H1 (cell line): Measurements from ENCODE around the gene COL16A1. TPM values are rescaled to one million over a fixed set of nuclear protein-coding genes. Genes with fewer than 3 reads are reported as not detected.

Source experiments
- CHD1 ChIP-seq: IDR thresholded peaks from 2 replicates; pipeline ENCODE4 v1.6.1; 2012; ENCODE audit warnings: low read depth, low read length, improper control_type of control experiment
- HDAC2 ChIP-seq, 2 experiments: fragments of 300-600 bp in 1 of 2; sonication (generic) in 1 of 2; IDR thresholded peaks; 2 replicates each; pipeline ENCODE4 v1.6.1; 2011 to 2012; ENCODE audit warnings: low read depth in 2 of 2, low read length in 2 of 2, mild to moderate bottlenecking in 2 of 2, moderate library complexity in 2 of 2, borderline replicate concordance in 1 of 2, inconsistent platforms in 1 of 2
- NRF1 ChIP-seq: IDR thresholded peaks from 2 replicates; pipeline ENCODE4 v1.6.1; 2011; ENCODE audit warnings: mild to moderate bottlenecking, low read depth, low read length, improper control_type of control experiment
- RFX5 ChIP-seq: IDR thresholded peaks from 2 replicates; pipeline ENCODE4 v1.6.1; 2011; ENCODE audit warnings: low read depth, low read length, improper control_type of control experiment, borderline replicate concordance
- SP4 ChIP-seq: IDR thresholded peaks from 2 replicates; pipeline ENCODE4 v1.6.1; 2012; ENCODE audit warnings: low read length, inconsistent platforms
- SUZ12 ChIP-seq: fragments of 200-600 bp; sonication (generic); IDR thresholded peaks from 2 replicates; pipeline ENCODE4 v1.6.1; 2012; ENCODE audit warnings: mild to moderate bottlenecking, inconsistent platforms, low read length, moderate library complexity, mixed read lengths
- polyA plus RNA-seq, 7 experiments: library from polyadenylated mRNA; depleted of rRNA in 3 of 7; stranded (reverse) in 5 of 7; unstranded in 2 of 7; fragments of >200 nt in 5 of 7; fragments of 200-250 nt in 2 of 7; gene quantifications; 1 replicate in 5 of 7; 2 replicates in 1 of 7; 4 replicates in 1 of 7; pipeline versions ENCODE4 v1.2.1 to v1.2.3, GENCODE V29; 2011 to 2013; ENCODE audit warnings: missing spikeins in 2 of 7, mixed read lengths in 2 of 7
- total RNA-seq: library from RNA; stranded (reverse); fragmentation: NEBNext Ultra II Directional; extraction: Animal tissue kit (Norgen Biotek cat#: 25700); gene quantifications from 2 replicates; pipeline ENCODE4 v1.2.1, GENCODE V29; 2021
- TF ChIP-seq, protein P1 (sequence below): fragments of 300-600 bp; sonication (generic); IDR thresholded peaks from 2 replicates; pipeline ENCODE4 v1.7.1; 2012; ENCODE audit warnings: low read length, moderate library complexity, mild to moderate bottlenecking, inconsistent platforms; ENCODE audit not compliant: insufficient replicate concordance
- TF ChIP-seq, protein P2 (sequence below): IDR thresholded peaks from 2 replicates; pipeline ENCODE4 v1.6.1; 2011; ENCODE audit warnings: low read depth, mild to moderate bottlenecking, low read length; ENCODE audit not compliant: insufficient read depth

COL16A1 gene
- total and polyA plus RNA-seq, 2 of the 8 experiments (the other 6 are each of a cell fraction or from before 2014, with no cell fraction given): 2.0 to 10.5 TPM

DNA sequence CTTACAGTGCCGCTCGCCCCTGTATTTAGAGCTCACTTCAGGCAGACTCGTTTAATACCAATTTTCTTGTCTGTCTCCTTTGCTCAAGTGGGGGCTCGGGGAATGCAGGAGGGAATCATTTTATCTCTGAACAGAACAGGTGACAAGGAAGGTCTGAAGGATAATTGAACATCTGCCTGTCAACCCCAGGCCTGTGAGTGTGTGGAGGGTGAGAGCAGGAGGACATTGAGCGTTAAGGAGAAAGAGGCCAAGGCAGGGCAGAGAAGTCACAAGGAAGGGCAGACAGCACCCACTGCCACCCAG lies 49.4 kb downstream of the COL16A1 start (continued):
- TF ChIP-seq, protein P1, sequence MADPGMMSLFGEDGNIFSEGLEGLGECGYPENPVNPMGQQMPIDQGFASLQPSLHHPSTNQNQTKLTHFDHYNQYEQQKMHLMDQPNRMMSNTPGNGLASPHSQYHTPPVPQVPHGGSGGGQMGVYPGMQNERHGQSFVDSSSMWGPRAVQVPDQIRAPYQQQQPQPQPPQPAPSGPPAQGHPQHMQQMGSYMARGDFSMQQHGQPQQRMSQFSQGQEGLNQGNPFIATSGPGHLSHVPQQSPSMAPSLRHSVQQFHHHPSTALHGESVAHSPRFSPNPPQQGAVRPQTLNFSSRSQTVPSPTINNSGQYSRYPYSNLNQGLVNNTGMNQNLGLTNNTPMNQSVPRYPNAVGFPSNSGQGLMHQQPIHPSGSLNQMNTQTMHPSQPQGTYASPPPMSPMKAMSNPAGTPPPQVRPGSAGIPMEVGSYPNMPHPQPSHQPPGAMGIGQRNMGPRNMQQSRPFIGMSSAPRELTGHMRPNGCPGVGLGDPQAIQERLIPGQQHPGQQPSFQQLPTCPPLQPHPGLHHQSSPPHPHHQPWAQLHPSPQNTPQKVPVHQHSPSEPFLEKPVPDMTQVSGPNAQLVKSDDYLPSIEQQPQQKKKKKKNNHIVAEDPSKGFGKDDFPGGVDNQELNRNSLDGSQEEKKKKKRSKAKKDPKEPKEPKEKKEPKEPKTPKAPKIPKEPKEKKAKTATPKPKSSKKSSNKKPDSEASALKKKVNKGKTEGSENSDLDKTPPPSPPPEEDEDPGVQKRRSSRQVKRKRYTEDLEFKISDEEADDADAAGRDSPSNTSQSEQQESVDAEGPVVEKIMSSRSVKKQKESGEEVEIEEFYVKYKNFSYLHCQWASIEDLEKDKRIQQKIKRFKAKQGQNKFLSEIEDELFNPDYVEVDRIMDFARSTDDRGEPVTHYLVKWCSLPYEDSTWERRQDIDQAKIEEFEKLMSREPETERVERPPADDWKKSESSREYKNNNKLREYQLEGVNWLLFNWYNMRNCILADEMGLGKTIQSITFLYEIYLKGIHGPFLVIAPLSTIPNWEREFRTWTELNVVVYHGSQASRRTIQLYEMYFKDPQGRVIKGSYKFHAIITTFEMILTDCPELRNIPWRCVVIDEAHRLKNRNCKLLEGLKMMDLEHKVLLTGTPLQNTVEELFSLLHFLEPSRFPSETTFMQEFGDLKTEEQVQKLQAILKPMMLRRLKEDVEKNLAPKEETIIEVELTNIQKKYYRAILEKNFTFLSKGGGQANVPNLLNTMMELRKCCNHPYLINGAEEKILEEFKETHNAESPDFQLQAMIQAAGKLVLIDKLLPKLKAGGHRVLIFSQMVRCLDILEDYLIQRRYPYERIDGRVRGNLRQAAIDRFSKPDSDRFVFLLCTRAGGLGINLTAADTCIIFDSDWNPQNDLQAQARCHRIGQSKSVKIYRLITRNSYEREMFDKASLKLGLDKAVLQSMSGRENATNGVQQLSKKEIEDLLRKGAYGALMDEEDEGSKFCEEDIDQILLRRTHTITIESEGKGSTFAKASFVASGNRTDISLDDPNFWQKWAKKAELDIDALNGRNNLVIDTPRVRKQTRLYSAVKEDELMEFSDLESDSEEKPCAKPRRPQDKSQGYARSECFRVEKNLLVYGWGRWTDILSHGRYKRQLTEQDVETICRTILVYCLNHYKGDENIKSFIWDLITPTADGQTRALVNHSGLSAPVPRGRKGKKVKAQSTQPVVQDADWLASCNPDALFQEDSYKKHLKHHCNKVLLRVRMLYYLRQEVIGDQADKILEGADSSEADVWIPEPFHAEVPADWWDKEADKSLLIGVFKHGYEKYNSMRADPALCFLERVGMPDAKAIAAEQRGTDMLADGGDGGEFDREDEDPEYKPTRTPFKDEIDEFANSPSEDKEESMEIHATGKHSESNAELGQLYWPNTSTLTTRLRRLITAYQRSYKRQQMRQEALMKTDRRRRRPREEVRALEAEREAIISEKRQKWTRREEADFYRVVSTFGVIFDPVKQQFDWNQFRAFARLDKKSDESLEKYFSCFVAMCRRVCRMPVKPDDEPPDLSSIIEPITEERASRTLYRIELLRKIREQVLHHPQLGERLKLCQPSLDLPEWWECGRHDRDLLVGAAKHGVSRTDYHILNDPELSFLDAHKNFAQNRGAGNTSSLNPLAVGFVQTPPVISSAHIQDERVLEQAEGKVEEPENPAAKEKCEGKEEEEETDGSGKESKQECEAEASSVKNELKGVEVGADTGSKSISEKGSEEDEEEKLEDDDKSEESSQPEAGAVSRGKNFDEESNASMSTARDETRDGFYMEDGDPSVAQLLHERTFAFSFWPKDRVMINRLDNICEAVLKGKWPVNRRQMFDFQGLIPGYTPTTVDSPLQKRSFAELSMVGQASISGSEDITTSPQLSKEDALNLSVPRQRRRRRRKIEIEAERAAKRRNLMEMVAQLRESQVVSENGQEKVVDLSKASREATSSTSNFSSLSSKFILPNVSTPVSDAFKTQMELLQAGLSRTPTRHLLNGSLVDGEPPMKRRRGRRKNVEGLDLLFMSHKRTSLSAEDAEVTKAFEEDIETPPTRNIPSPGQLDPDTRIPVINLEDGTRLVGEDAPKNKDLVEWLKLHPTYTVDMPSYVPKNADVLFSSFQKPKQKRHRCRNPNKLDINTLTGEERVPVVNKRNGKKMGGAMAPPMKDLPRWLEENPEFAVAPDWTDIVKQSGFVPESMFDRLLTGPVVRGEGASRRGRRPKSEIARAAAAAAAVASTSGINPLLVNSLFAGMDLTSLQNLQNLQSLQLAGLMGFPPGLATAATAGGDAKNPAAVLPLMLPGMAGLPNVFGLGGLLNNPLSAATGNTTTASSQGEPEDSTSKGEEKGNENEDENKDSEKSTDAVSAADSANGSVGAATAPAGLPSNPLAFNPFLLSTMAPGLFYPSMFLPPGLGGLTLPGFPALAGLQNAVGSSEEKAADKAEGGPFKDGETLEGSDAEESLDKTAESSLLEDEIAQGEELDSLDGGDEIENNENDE: no peak
- no peak for TF ChIP-seq SP4
- TF ChIP-seq, protein P2, sequence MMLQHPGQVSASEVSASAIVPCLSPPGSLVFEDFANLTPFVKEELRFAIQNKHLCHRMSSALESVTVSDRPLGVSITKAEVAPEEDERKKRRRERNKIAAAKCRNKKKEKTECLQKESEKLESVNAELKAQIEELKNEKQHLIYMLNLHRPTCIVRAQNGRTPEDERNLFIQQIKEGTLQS: no peak
- TF ChIP-seq CHD1: no peak
- no peak for TF ChIP-seq SUZ12
- TF ChIP-seq RFX5: no peak
- no peak for TF ChIP-seq NRF1
- TF ChIP-seq HDAC2 (IDR thresholded peaks at IDR 0.05; ENCODE audit: borderline replicate concordance in 1 of 2, low read depth in 2 of 2, low read length in 2 of 2): no peak
